OCI-LY7 (cell line): ENCODE data around the gene GP1BB. TPM values are rescaled to one million over a fixed set of nuclear protein-coding genes. Genes with fewer than 3 reads are reported as not detected.

Source experiments
- BruUV-seq: library from RNA; stranded (reverse); fragments of 400-500 nt; replicated peaks from 2 replicates; lab custom pipeline; 2021; lab: Mats Ljungman, UMichigan
- CTCF ChIA-PET: fragments of 300-600 bp; sonication (Branson Sonifier 250); formaldehyde crosslinking; loops from one replicate; lab custom pipeline; 2022; ENCODE audit warnings: antibody characterized with exemption; ENCODE audit not compliant: unreplicated experiment; lab: Charles Lee
- POLR2A ChIA-PET: fragments of 300-600 bp; sonication (Branson Sonifier 250); formaldehyde crosslinking; loops from one replicate; lab custom pipeline; 2022; ENCODE audit warnings: antibody characterized with exemption; lab: Charles Lee
- DNase-seq: peaks from one replicate; pipeline ENCODE4 v3.0.0-alpha.2; 2015; ENCODE audit warnings: low spot score
- H2AFZ ChIP-seq: fragments of 200-600 bp; sonication (generic), shearing (Covaris generic); 2 replicates; pipeline ENCODE4 v1.6.1; 2014; ENCODE audit warnings: mild to moderate bottlenecking, antibody characterized with exemption, low read length, moderate library complexity
- H3K27ac ChIP-seq: fragments of 200-600 bp; sonication (generic); 2 replicates; pipeline ENCODE4 v1.5.1; 2014; ENCODE audit warnings: mixed run types, low read depth, mild to moderate bottlenecking, moderate library complexity, low read length, inconsistent platforms; ENCODE audit not compliant: poor library complexity, severe bottlenecking
- H3K36me3 ChIP-seq: fragments of 200-600 bp; sonication (generic); 2 replicates; pipeline ENCODE4 v1.6.1; 2014; ENCODE audit warnings: mild to moderate bottlenecking, antibody characterized with exemption, low read length, moderate library complexity, mixed read lengths; ENCODE audit not compliant: insufficient read depth
- H3K4me1 ChIP-seq: fragments of 200-600 bp; sonication (generic); 2 replicates; pipeline ENCODE4 v1.5.1; 2014; ENCODE audit warnings: mild to moderate bottlenecking, low read length; ENCODE audit not compliant: insufficient read depth, poor library complexity, severe bottlenecking
- H3K4me2 ChIP-seq: fragments of 200-600 bp; sonication (generic); 2 replicates; pipeline ENCODE4 v1.6.1; 2014; ENCODE audit warnings: mild to moderate bottlenecking, low read length
- H3K4me3 ChIP-seq: fragments of 200-600 bp; sonication (generic); 2 replicates; pipeline ENCODE4 v1.5.1; 2014; ENCODE audit warnings: mild to moderate bottlenecking, low read depth, low read length; ENCODE audit not compliant: poor library complexity, severe bottlenecking
- H3K79me2 ChIP-seq: fragments of 200-600 bp; sonication (generic); 2 replicates; pipeline ENCODE4 v1.6.1; 2016; ENCODE audit warnings: low read depth, mild to moderate bottlenecking, low read length, moderate library complexity, mixed read lengths; ENCODE audit not compliant: insufficient read depth
- H3K9me2 ChIP-seq: fragments of 200-600 bp; sonication (generic); 2 replicates; pipeline ENCODE4 v1.6.1; 2016; ENCODE audit warnings: mild to moderate bottlenecking, low read length, mixed read lengths; ENCODE audit not compliant: insufficient read depth
- H3K9me3 ChIP-seq: fragments of 200-600 bp; sonication (generic); 2 replicates; pipeline ENCODE4 v1.6.1; 2014; ENCODE audit warnings: mild to moderate bottlenecking, mixed run types, low read length, mixed read lengths
- H4K20me1 ChIP-seq: fragments of 200-600 bp; sonication (generic); 2 replicates; pipeline ENCODE4 v1.6.1; 2014; ENCODE audit warnings: mild to moderate bottlenecking, antibody characterized with exemption, low read length, moderate library complexity, mixed read lengths; ENCODE audit not compliant: insufficient read depth
- CTCF ChIP-seq: fragments of 200-600 bp; sonication (generic); conservative IDR thresholded peaks from 2 replicates; pipeline ENCODE4 v1.5.1; 2014; ENCODE audit warnings: mild to moderate bottlenecking, antibody characterized with exemption, low read length, moderate library complexity, mixed read lengths
- EZH2phosphoT487 ChIP-seq: fragments of 200-600 bp; sonication (generic); IDR thresholded peaks from 2 replicates; pipeline ENCODE4 v1.6.1; 2018; ENCODE audit warnings: low read depth, borderline replicate concordance, mild to moderate bottlenecking, mixed run types, antibody characterized with exemption, low read length, moderate library complexity, mixed read lengths
- intact Hi-C: fragments of 100-400 bp; cut with micrococcal nuclease; formaldehyde crosslinking; loops from one replicate; pipeline ENCODE4 v1.10.0; 2022; ENCODE audit not compliant: unreplicated experiment
- total RNA-seq, 2 experiments: library from RNA; depleted of rRNA in 1 of 2; stranded (reverse); fragments of >200 nt in 1 of 2; shearing (Covaris generic) in 1 of 2; gene quantifications; 2 replicates each; pipeline ENCODE4 v1.2.3, GENCODE V29; 2014 to 2022

Gene GP1BB
- total RNA-seq, 2 experiments from 2014 or later, result not detected

DNA sequence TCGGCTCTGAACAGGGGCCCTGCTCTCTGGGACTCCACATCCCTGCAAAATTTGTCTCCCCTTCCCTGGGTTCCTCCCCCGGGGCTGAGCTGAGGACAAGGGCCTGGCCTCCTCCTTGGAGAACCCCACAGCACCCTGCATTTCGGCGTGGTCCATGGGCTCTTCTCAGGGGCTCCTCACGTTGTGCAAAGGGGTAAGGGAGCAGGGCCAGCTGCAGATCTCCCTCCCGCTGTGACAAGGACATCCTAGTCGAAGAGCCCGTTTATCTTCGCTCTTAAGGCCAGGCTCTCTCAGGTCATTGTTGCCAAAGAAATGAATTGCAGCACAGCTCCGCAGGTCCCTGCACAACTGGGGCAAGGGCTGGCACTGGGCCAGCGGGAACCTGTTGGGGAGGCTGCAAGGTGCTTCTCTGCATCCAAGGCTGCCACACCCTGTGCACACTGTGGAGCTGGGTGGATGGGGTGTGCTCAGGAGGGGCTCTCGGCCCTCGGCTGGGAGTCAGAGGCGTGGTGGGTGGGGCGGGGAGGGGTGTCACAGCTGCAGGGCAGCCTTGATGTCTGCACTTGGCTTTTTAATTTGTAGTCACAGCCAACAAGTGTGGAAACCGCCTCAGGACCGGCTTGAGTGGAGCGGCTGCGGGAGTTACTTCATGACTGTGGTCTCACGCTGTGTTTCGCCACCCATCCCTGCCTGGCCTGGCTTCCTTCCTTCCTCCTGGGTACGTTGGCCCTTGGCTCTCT is 35.6 kb upstream of the GP1BB start:
- no peaks in the 10 kb centered on the region for H3K9me2 ChIP-seq
- H3K4me2 ChIP-seq, result no peak overlapping the region
- H3K4me3 ChIP-seq, result no peak overlapping the region
- CTCF ChIA-PET, result no interaction called here
- TF ChIP-seq EZH2phosphoT487 (no peak), CTCF (no peak)
- H3K4me1 ChIP-seq, result no peaks in the 10 kb centered on the region
- no peaks in the 10 kb centered on the region for H3K36me3 ChIP-seq
- H2AFZ ChIP-seq, result no peak overlapping the region
- no TSS peak for BruUV-seq
- no peaks in the 10 kb centered on the region for H3K9me3 ChIP-seq
- no peaks in the 10 kb centered on the region for H3K79me2 ChIP-seq
- no peak for DNase-seq
- no peaks in the 10 kb centered on the region for H4K20me1 ChIP-seq
- H3K27ac ChIP-seq, result no peak overlapping the region
- POLR2A ChIA-PET, result interaction anchor here (0.5 kb wide), 1 partner anchor 22 kb away, joined by 3 read pairs; no protein-coding TSS in a partner anchor
- intact Hi-C loops, result no loop called here

- Histone ChIP-seq H3K9me2 (no peaks in the 10 kb centered on the region), H3K4me3 (no peak overlapping the region), H3K9me3 (no peaks in the 10 kb centered on the region), H3K4me2 (no peak overlapping the region), H3K27ac (no peak overlapping the region), H3K36me3 (no peaks in the 10 kb centered on the region), H4K20me1 (no peaks in the 10 kb centered on the region), H2AFZ (no peak overlapping the region), H3K4me1 (no peaks in the 10 kb centered on the region), H3K79me2 (no peaks in the 10 kb centered on the region)
- POLR2A ChIA-PET, result no interaction called here
- DNase-seq, result no peak
- intact Hi-C loops, result no loop called here
- BruUV-seq, result no TSS peak
- TF ChIP-seq EZH2phosphoT487, result no peak
- no peak for TF ChIP-seq CTCF
- CTCF ChIA-PET, result no interaction called here
Observed at GRCh38 chr22:19688301-19689290, 34.7 kb upstream of the GP1BB start.
